ENCODE data around the gene CCDC32. TPM values are rescaled to one million over a fixed set of nuclear protein-coding genes. Genes with fewer than 3 reads are reported as not detected.
A peak's percentile ranks its signal among the peaks of the same experiment; 100 is the strongest.

Gene CCDC32
- total and polyA plus RNA-seq, 2 of the 8 experiments (the other 6 are each of a cell fraction or from before 2014, with no cell fraction given): 8.9 to 12.1 TPM

DNA sequence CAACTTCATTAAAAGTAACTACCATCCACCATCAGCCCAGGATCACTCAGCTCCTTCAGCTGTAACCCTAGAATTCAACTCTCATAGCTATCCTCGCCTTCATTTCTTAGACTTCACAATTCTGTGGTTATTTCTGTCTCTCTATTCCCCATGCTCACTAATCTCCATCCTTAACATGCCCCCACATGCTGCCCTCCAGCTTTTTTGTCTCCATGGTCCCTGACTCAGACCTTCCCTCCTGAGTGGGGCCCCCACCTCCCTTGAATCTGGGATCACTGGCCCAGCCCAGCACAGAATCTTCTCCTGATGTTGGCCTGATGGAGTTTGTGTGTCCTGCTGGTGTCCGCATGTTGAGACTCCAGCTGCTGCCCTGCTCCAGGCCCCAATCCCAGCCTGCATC lies 52.4 kb downstream of the CCDC32 start:
- Histone ChIP-seq H3K23ac (ENCODE audit: insufficient read length) (no peak overlapping the region), H3K36me3 (ENCODE audit: control insufficient read depth in 2 of 4, insufficient read depth in 4 of 4, low read length in 3 of 4) (no peaks in the 10 kb centered on the region), H3K9ac (replicated peaks in 1 of 4; ENCODE audit: extremely low read depth in 1 of 4, low read depth in 3 of 4, low read length in 3 of 4) (no peak overlapping the region), H3K23me2 (ENCODE audit: low read depth, low read length) (peaks cover 9% of the 10 kb centered on the region), H2BK12ac (ENCODE audit: low read depth, low read length) (peak overlapping the region; percentile 90), H3K27me3 (replicated peaks in 1 of 4; ENCODE audit: control insufficient read depth in 3 of 4, extremely low read depth in 1 of 4, insufficient read depth in 3 of 4, low read length in 3 of 4) (peaks cover 0 to 30% (median 24%) of the 10 kb centered on the region in 4 experiments; a peak in 6 of 7 replicates), H4K91ac (replicated peaks; ENCODE audit: insufficient read length, low read length) (peak overlapping the region; percentile 31), H3K56ac (replicated peaks; ENCODE audit: insufficient read length, low read depth, low read length) (no peak overlapping the region), H3K9me3 (ENCODE audit: insufficient read depth in 2 of 2, low read depth in 1 of 2, low read length in 1 of 2) (no peaks in the 10 kb centered on the region), H2BK20ac (ENCODE audit: low read length) (0 out of 2 replicates have a peak overlapping the region, but pooled peaks have one; percentile 55), H3K4me2 (ENCODE audit: insufficient read depth in 1 of 2, low read depth in 2 of 2, low read length in 2 of 2) (peak overlapping the region in 1 of 2 experiments; percentile 80; a peak in 2 of 4 replicates), H2BK120ac (replicated peaks; ENCODE audit: low read depth, low read length) (no peak overlapping the region), H2AFZ (ENCODE audit: low read length) (peak overlapping the region; percentile 79), H4K8ac (ENCODE audit: extremely low read depth, insufficient read depth, low read length) (no peak overlapping the region), H3K79me2 (ENCODE audit: control insufficient read depth in 1 of 2, insufficient read depth in 2 of 2, low read length in 2 of 2) (no peaks in the 10 kb centered on the region), H3K4me3 (ENCODE audit: extremely low read depth in 1 of 4, insufficient read depth in 2 of 4, low read depth in 3 of 4, low read length in 4 of 4) (peak overlapping the region in 1 of 4 experiments; percentile 58; a peak in 1 of 8 replicates), H2AK5ac (ENCODE audit: low read depth, low read length) (0 out of 2 replicates have a peak overlapping the region, but pooled peaks have one; percentile 86), H3K4ac (replicated peaks; ENCODE audit: insufficient read length, low read depth, low read length) (no peak overlapping the region), H4K5ac (ENCODE audit: insufficient read length, low read depth, low read length) (no peak overlapping the region), H3K14ac (ENCODE audit: insufficient read length) (no peak overlapping the region), H3K4me1 (replicated peaks in 1 of 4; ENCODE audit: control insufficient read depth in 3 of 4, insufficient read depth in 4 of 4, low read length in 3 of 4) (peaks cover 4 to 11% (median 10%) of the 10 kb centered on the region in 4 experiments; a peak in 6 of 7 replicates), H4K20me1 (replicated peaks in 1 of 2; ENCODE audit: control insufficient read depth in 1 of 2, insufficient read depth in 2 of 2, low read length in 2 of 2) (no peaks in the 10 kb centered on the region), H3K18ac (ENCODE audit: extremely low read depth, low read length) (peak overlapping the region; percentile 97), H2BK15ac (ENCODE audit: low read length) (peak overlapping the region; percentile 61; the same call in 1 of the 2 replicates), H2BK5ac (ENCODE audit: low read depth, low read length) (no peak overlapping the region), H3K27ac (ENCODE audit: low read depth, low read length) (no peak overlapping the region), H3K79me1 (ENCODE audit: low read depth, low read length) (no peaks in the 10 kb centered on the region)
- no peak for FAIRE-seq
- 98% methylated on average over 2 of the region's 2 CpGs; no CpG with 5 or more reads in 1 of the 2 experiments for WGBS, 2 experiments (ENCODE audit: extremely low coverage in 1 of 2, insufficient coverage in 1 of 2, insufficient read length in 1 of 2, insufficient replicate concordance in 2 of 2, low coverage in 1 of 2, low lambda C conversion rate in 2 of 2, missing lambda C conversion rate in 1 of 2)
- CTCF ChIA-PET (ENCODE audit: partially characterized antibody): interaction anchor here (0.7 to 1.0 kb wide), 2 partner anchors 87 to 382 kb away, joined by 3 read pairs; partner anchors contain the start of gene VPS18
- POLR2A ChIA-PET (ENCODE audit: partially characterized antibody): interaction anchor here (0.6 to 1.2 kb wide), 4 partner anchors 42 to 167 kb away, joined by 3 to 4 read pairs (median 3); no protein-coding TSS in a partner anchor
- no peak for DNase-seq (ENCODE audit: low read depth in 1 of 2, low spot score in 2 of 2)
- TF ChIP-seq CREB1 (IDR thresholded peaks at IDR 0.05) (no peak), EP300 (IDR thresholded peaks at IDR 0.05; ENCODE audit: borderline replicate concordance in 1 of 2, low read depth in 2 of 2, low read length in 2 of 2) (no peak), RNF2 (IDR thresholded peaks at IDR 0.05; ENCODE audit: borderline replicate concordance, low read depth, low read length, missing control alignments, poor library complexity, severe bottlenecking) (no peak), CEBPB (IDR thresholded peaks at IDR 0.05; ENCODE audit: low read depth, low read length) (no peak), CHD2 (IDR thresholded peaks at IDR 0.05; ENCODE audit: low read length) (no peak), RBBP5 (IDR thresholded peaks at IDR 0.05; ENCODE audit: borderline replicate concordance, low read depth, low read length) (no peak), SAP30 (IDR thresholded peaks at IDR 0.05; ENCODE audit: insufficient read depth, insufficient replicate concordance, low read length) (no peak), TEAD4 (IDR thresholded peaks at IDR 0.05; ENCODE audit: low read depth, low read length) (no peak)
- TF ChIP-seq, protein P1, sequence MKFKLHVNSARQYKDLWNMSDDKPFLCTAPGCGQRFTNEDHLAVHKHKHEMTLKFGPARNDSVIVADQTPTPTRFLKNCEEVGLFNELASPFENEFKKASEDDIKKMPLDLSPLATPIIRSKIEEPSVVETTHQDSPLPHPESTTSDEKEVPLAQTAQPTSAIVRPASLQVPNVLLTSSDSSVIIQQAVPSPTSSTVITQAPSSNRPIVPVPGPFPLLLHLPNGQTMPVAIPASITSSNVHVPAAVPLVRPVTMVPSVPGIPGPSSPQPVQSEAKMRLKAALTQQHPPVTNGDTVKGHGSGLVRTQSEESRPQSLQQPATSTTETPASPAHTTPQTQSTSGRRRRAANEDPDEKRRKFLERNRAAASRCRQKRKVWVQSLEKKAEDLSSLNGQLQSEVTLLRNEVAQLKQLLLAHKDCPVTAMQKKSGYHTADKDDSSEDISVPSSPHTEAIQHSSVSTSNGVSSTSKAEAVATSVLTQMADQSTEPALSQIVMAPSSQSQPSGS (IDR thresholded peaks at IDR 0.05; ENCODE audit: low read length): no peak
- TF ChIP-seq, protein P2, sequence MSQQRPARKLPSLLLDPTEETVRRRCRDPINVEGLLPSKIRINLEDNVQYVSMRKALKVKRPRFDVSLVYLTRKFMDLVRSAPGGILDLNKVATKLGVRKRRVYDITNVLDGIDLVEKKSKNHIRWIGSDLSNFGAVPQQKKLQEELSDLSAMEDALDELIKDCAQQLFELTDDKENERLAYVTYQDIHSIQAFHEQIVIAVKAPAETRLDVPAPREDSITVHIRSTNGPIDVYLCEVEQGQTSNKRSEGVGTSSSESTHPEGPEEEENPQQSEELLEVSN (IDR thresholded peaks at IDR 0.05): no peak
